Mucosa of descending colon (tissue), 3 donors: ENCODE data around the gene PSMA8. TPM values are rescaled to one million over a fixed set of nuclear protein-coding genes. Genes with fewer than 3 reads are reported as not detected.
A peak's percentile ranks its signal among the peaks of the same experiment; 100 is the strongest.

Experiments
- ATAC-seq: fragments of 200-7000 bp; cut with Tn5 transposase; one replicate; pipeline ENCODE4 v1.9.1; 2020; ENCODE audit warnings: mild to moderate bottlenecking, moderate library complexity
- DNase-seq, 3 donors: peaks; one replicate each; pipeline ENCODE4 v3.0.0-alpha.2; 2020
- H3K36me3 ChIP-seq: fragments of 200-600 bp; one replicate; pipeline ENCODE4 v1.8.0; 2021; ENCODE audit warnings: low read depth, mild to moderate bottlenecking
- H3K4me1 ChIP-seq: fragments of 200-600 bp; one replicate; pipeline ENCODE4 v1.8.0; 2021; ENCODE audit warnings: low read depth, mild to moderate bottlenecking
- H3K4me3 ChIP-seq: fragments of 200-600 bp; one replicate; pipeline ENCODE4 v1.8.0; 2021; ENCODE audit warnings: mild to moderate bottlenecking
- H3K9me3 ChIP-seq: fragments of 200-600 bp; one replicate; pipeline ENCODE4 v1.8.0; 2021; ENCODE audit warnings: mild to moderate bottlenecking
- CTCF ChIP-seq: fragments of 200-600 bp; IDR thresholded peaks from one replicate; pipeline ENCODE4 v1.8.0; 2022; ENCODE audit warnings: antibody characterized with exemption, mild to moderate bottlenecking
- intact Hi-C, 2 donors: fragments of 100-400 bp; cut with DNase I in 1 of 2; cut with micrococcal nuclease in 1 of 2; formaldehyde crosslinking; loops; one replicate each; pipeline versions ENCODE4 v1.11.0 to v1.11.1; 2022; cut with DNase I, micrococcal nuclease
- long read RNA-seq, 2 donors: library from polyadenylated mRNA; unstranded; transcript quantifications; one replicate each; pipeline ENCODE4 v2.0.0, GENCODE V29; 2019 to 2021
- total RNA-seq, 3 donors: library from RNA; stranded (reverse); fragmentation: NEBNext Ultra II Directional in 2 of 3; extraction: Animal tissue kit (Norgen Biotek cat#: 25700) in 2 of 3; gene quantifications; one replicate each; pipeline versions ENCODE4 v1.2.1 to v1.2.4, GENCODE V29; 2021 to 2023
- donor health status: DM: no; HTN: no; CAD: no; lungs with moderate emphysema.
- donor health status: DM: no; HTN: no; CAD: no.
- donor health status: DM: no; HTN: yes; CAD: no.

Gene PSMA8
- not detected for total RNA-seq
- long read RNA-seq, donor 1, result 0 reads
- long read RNA-seq, donor 2, partial matches to known transcripts, result 0 of 2 reads
- long read RNA-seq, donor 2, other reads (novel, unspliced or antisense), result 2 of 2 reads

GRCh38 chr18:26133652-26134051 lies at the start of gene PSMA8:
TSS of gene PSMA8 (plus strand) at chr18:26133869. CDS start at chr18:26133966, 97 bp downstream.
- peak; percentile 50 for ATAC-seq
- no peaks in the 10 kb centered on the region for H3K36me3 ChIP-seq
- intact Hi-C loops, result no loop called here
- TF ChIP-seq CTCF, result no peak
- no peaks in the 10 kb centered on the region for H3K9me3 ChIP-seq
- DNase-seq, result peak in 2 of 3 donors; percentile 34 to 58
- H3K4me3 ChIP-seq, result no peak within 1 kb of the TSS
- H3K4me1 ChIP-seq, result no peaks in the 10 kb centered on the region

GRCh38 chr18:26085056-26085455 lies 48.6 kb upstream of the PSMA8 start:
- intact Hi-C loops, result no loop called here
- H3K4me3 ChIP-seq, result no peak overlapping the region
- DNase-seq (no peak), ATAC-seq (no peak)
- H3K36me3 ChIP-seq, result no peaks in the 10 kb centered on the region
- TF ChIP-seq CTCF, result no peak
- H3K4me1 ChIP-seq, result peaks cover 12% of the 10 kb centered on the region
- no peaks in the 10 kb centered on the region for H3K9me3 ChIP-seq

- intact Hi-C loops, result no loop called here
- Histone ChIP-seq H3K4me3 (no peak overlapping the region), H3K4me1 (peaks cover 16% of the 10 kb centered on the region), H3K36me3 (no peaks in the 10 kb centered on the region), H3K9me3 (no peaks in the 10 kb centered on the region)
- TF ChIP-seq CTCF, result no peak
- ATAC-seq (no peak), DNase-seq (no peak)
Observed at GRCh38 chr18:26086959-26087358, 46.7 kb upstream of the PSMA8 start.

GRCh38 chr18:26088487-26088886 lies 45.2 kb upstream of the PSMA8 start:
- no peak for TF ChIP-seq CTCF
- H3K4me3 ChIP-seq, result no peak overlapping the region
- intact Hi-C loops, result no loop called here
- H3K4me1 ChIP-seq, result peaks cover 16% of the 10 kb centered on the region
- H3K9me3 ChIP-seq, result no peaks in the 10 kb centered on the region
- H3K36me3 ChIP-seq, result no peaks in the 10 kb centered on the region
- ATAC-seq (no peak), DNase-seq (no peak)

- Histone ChIP-seq H3K4me1 (peaks cover 16% of the 10 kb centered on the region), H3K9me3 (no peaks in the 10 kb centered on the region), H3K36me3 (no peaks in the 10 kb centered on the region), H3K4me3 (peak overlapping the region; percentile 60)
- peak in 1 of 3 donors; percentile 24 for DNase-seq
- no peak for TF ChIP-seq CTCF
- peak; percentile 9 for ATAC-seq
- intact Hi-C loops, result loop anchor here in 1 of 2 donors (10.0 kb wide), 1 partner anchor 135 kb away; the partner anchor contains the start of gene TAF4B
Observed at GRCh38 chr18:26089293-26090129, 44.2 kb upstream of the PSMA8 start.
